ENCODE measurements around the gene ULK4.
"Not testable (repeated sequence)": the region's sequence is repeated elsewhere in the genome, so short reads cannot be mapped to it uniquely, and the experiment has no call there.

Gene ULK4

DNA sequence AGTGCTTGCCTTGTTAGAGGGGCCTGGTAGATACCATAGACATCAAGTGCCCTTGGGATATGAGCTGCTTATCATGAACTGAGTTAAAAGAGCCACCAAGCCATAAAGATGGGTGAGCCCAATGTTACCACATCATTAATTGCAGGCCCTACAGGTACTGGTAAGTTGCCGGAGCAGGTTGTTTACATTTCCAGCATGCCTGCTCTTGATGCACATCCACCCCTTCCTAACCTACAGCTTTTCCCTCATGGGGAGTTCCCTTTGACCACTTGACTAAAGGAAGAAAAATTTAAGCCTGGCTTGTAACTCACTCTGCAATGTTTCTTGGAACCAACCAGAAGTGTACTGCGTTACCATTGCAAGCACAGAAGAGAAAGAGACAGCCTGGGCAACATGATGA is 24.7 kb upstream of the ULK4 start:
- TF ChIP-seq, protein P1, sequence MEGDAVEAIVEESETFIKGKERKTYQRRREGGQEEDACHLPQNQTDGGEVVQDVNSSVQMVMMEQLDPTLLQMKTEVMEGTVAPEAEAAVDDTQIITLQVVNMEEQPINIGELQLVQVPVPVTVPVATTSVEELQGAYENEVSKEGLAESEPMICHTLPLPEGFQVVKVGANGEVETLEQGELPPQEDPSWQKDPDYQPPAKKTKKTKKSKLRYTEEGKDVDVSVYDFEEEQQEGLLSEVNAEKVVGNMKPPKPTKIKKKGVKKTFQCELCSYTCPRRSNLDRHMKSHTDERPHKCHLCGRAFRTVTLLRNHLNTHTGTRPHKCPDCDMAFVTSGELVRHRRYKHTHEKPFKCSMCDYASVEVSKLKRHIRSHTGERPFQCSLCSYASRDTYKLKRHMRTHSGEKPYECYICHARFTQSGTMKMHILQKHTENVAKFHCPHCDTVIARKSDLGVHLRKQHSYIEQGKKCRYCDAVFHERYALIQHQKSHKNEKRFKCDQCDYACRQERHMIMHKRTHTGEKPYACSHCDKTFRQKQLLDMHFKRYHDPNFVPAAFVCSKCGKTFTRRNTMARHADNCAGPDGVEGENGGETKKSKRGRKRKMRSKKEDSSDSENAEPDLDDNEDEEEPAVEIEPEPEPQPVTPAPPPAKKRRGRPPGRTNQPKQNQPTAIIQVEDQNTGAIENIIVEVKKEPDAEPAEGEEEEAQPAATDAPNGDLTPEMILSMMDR (IDR thresholded peaks at IDR 0.05; ENCODE audit: control insufficient read depth, insufficient read depth, low read depth, low read length, missing control alignments) = no peak

DNA sequence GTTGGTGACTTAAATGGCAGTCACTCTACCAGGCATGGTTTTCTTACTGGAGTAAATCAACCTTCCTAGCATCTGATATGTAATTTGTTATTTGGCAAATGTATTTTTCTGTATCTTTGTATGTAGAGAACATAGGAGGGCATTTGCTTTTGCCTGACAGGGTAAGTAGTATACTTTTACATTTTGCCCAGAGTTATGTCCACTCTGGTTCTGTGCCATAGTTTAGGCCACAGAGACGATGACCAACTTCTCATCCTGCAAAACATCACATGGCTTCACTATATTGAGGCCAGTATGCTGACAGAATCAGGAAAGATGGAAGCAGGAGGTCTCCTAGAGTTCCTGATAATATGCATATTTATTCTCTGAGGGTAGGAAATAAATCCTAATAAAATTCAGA is 23.1 kb upstream of the ULK4 start:
- DNase-seq (ENCODE audit: low read depth) = no peak
- H3K4me3 ChIP-seq (ENCODE audit: control insufficient read depth, low read depth, low read length) = no peak overlapping the region
- TF ChIP-seq, protein P1 (IDR thresholded peaks at IDR 0.05; ENCODE audit: control insufficient read depth, insufficient read depth, low read depth, low read length, missing control alignments) = no peak

More for the DNA sequence above, 24.7 kb upstream of the ULK4 start:
- DNase-seq (ENCODE audit: low read depth) = no peak
- H3K4me3 ChIP-seq (ENCODE audit: control insufficient read depth, low read depth, low read length) = no peak overlapping the region

DNA sequence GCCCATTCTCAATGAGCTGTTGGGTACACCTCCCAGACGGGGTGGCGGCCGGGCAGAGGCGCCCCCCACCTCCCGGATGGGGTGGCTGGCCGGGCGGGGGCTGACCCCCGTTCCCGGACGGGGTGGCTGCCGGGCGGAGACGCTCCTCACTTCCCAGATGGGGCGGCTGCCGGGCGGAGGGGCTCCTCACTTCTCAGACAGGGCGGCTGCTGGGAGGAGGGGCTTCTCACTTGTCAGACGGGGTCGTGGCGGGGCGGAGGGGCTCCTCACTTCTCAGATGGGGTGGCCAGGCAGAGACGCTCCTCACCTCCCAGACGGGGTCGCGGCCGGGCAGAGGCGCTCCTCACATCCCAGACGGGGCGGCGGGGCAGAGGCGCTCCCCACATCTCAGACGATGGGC is 21.2 kb upstream of the ULK4 start:
- not testable (repeated sequence) for H3K4me3 ChIP-seq (ENCODE audit: control insufficient read depth, low read depth, low read length); DNase-seq (ENCODE audit: low read depth)

DNA sequence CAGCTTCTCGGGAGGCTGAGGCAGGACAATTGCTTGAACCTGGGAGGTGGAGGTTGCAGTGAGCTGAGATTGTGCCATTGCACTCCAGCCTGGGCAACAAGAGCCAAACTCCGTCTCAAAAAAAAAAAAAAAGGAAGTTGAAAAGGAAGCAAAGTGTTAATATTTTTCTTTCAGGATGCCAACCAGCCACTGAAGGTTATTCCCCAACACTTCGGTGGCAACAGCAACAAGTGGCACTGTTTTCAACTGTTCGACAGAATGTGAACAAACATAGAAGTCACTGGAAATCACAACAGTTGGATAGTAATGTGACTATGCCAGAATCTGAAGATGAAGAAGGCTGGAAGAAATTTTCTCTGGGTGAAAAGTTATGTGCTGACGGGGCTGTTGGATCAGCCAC is 15.5 kb upstream of the ULK4 start:
- H3K4me3 ChIP-seq (ENCODE audit: control insufficient read depth, low read depth, low read length); DNase-seq (ENCODE audit: low read depth): not testable (repeated sequence)

DNA sequence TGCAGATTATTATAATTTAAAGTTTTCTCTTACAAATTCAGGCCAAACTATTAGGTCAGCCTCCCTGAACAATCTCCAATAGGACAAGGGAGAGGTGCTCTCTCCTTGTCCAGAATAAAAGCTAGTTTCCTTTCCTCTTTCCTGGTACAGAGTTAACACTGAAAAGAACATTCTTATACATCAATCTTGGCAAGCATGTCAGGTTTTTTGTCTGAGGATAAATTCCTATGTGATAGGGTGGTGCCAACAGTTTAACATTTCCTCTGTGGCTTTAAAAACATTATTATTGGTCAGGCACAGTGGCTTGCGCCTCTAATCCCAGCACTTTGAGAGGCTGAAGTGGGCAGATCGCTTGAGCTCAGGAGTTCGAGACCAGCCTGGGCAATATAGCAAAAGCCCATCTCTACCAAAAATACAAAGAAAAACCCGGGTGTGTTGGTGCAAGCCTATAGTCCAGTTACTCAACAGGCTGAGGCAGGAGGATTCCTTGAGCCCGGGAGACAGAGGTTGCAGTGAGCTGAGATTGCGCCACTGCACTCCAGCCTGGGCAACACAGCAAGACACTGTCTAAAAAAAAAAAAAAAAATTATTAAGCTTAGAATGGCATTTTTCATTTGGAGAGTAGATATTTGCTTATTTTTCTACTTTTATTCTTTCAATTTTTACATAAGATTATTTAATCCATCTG is 13.7 kb upstream of the ULK4 start:
- no peak overlapping the region for H3K4me3 ChIP-seq (ENCODE audit: control insufficient read depth, low read depth, low read length)
- DNase-seq (ENCODE audit: low read depth) = no peak
- TF ChIP-seq, protein P1 (IDR thresholded peaks at IDR 0.05; ENCODE audit: control insufficient read depth, insufficient read depth, low read depth, low read length, missing control alignments) = no peak

DNA sequence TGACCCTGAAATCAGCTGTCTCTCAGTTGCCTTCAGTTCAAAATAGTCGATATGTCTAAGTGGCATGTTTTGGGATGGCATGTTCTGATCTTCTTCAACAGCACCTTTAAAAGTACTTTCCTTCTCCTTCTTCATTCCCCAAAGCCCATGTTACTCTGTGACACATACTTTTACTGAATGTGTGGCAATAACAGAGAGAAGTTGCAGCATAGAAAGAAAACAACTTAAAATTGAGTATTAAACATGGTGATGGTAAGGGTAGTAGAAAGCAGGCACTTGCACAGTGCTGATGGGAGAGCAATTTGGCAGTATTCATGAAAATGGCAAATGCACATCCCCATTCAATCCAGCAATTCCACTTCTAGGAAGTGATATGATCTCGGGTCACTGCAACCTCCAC is 12.3 kb upstream of the ULK4 start:
- H3K4me3 ChIP-seq (ENCODE audit: control insufficient read depth, low read depth, low read length) = no peak overlapping the region

DNA sequence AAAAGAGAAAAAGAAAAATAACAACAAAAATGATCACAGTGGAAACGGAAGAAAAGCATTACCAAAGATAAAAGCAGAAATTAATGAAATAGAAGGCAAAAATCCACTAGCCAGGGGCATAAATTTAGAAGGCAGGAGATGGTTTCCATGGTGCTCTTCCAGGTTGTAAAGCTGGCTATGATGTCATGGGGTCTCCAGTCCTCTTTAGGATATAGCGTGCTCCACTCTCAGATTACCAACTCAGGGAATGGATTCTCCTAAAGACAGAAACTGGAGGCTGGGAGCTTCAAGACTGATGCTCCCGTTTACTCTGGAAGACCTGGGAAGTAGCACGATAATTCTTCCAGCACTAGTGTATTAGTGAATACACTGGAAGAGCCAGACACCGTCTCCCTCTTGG is 10.9 kb upstream of the ULK4 start:
- no peak for DNase-seq (ENCODE audit: low read depth)
- TF ChIP-seq, protein P1 (IDR thresholded peaks at IDR 0.05; ENCODE audit: control insufficient read depth, insufficient read depth, low read depth, low read length, missing control alignments) = no peak
- no peak overlapping the region for H3K4me3 ChIP-seq (ENCODE audit: control insufficient read depth, low read depth, low read length)

More for the DNA sequence above, 12.3 kb upstream of the ULK4 start:
- DNase-seq (ENCODE audit: low read depth) = no peak
- TF ChIP-seq, protein P1 (IDR thresholded peaks at IDR 0.05; ENCODE audit: control insufficient read depth, insufficient read depth, low read depth, low read length, missing control alignments) = no peak

DNA sequence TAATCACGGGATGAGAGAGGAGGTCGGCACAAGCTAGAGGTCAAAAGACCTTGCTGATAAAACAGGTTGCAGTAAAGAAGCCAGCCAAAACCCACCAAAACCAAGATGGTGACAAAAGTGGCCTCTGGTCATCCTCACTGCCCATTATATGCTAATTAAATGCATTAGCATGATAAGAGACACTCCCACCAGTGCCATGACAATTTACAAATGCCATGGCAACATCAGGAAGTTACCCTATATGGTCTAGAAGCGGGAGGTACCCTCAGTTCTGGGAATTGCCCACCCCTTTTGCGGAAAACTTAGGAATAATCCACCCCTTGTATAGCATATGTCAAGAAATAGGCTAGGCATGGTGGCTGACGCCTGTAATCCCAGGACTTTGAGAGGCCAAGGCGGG is 4.3 kb upstream of the ULK4 start:
- TF ChIP-seq, protein P1 (IDR thresholded peaks at IDR 0.05; ENCODE audit: control insufficient read depth, insufficient read depth, low read depth, low read length, missing control alignments) = no peak
- DNase-seq (ENCODE audit: low read depth) = no peak

More for the DNA sequence above, 4.3 kb upstream of the ULK4 start:
- no peak overlapping the region for H3K4me3 ChIP-seq (ENCODE audit: control insufficient read depth, low read depth, low read length)
